Epithelial cell of esophagus (primary cell): Measurements from ENCODE around the gene SUFU.

Experiments used
- DNase-seq: peaks from one replicate; pipeline ENCODE4 v3.0.0; 2010; ENCODE audit warnings: low read depth
- H3K4me3 ChIP-seq: 2 replicates; pipeline ENCODE4 v1.5.1; 2011; ENCODE audit warnings: mild to moderate bottlenecking, low read length, control low read depth
- CTCF ChIP-seq: IDR thresholded peaks from 2 replicates; pipeline ENCODE4 v1.5.1; 2011; ENCODE audit warnings: low read depth, mild to moderate bottlenecking, low read length, control low read depth, inconsistent platforms; ENCODE audit not compliant: insufficient read depth; ENCODE audit errors: missing control alignments

The SUFU gene

DNA sequence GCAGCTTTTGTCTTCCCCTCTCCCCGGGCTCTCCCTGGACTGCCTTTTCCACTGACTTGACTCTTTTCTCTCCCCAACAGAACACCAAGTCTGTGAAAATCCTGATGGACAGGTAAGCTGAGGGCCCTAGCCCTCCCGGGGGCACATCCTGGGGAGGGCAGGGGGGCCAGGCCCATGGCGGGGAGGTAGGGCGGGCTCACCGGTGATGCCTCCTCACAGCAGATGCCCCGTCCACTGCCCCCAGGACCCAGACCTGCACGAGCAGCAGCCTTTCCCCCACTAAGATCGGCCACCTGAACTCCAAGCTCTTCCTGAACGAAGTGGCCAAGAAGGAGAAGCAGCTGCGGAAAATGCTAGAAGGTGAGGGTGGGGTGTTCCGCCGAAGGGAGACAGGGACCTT lies 152.3 kb downstream of the SUFU start:
- DNase-seq, result no peak
- no peak for TF ChIP-seq CTCF
- no peak overlapping the region for H3K4me3 ChIP-seq

GRCh38 chr10:102656791-102657371 lies 153.1 kb downstream of the SUFU start:
- H3K4me3 ChIP-seq, result no peak overlapping the region
- DNase-seq, result no peak
- TF ChIP-seq CTCF, result no peak

DNA sequence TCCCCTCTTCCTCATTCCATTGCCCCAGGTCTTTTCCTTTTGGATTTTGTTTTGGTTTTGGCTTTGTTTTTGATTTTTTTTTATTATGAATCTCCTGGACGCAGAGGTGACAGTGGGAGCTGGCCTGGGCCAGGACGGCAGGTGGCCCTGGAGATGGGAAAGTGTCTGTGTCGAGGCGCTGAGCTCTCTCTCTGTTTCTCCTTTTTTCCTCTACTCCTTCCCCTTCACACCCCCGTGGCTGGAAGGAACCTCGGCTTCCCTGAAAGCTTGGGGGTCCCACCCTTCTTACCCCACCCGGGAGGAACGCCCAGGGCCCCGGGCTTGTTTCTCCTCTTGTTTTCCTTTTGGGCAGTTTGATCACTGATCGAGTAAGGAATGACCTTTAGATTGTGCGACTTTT lies 153.7 kb downstream of the SUFU start:
- TF ChIP-seq CTCF, result no peak
- no peak overlapping the region for H3K4me3 ChIP-seq
- no peak for DNase-seq

- peak; percentile 33 for DNase-seq
- no peak for TF ChIP-seq CTCF
- no peak overlapping the region for H3K4me3 ChIP-seq
Observed at GRCh38 chr10:102657984-102658724, 154.4 kb downstream of the SUFU start.

- no peak for DNase-seq
- H3K4me3 ChIP-seq, result no peak overlapping the region
- no peak for TF ChIP-seq CTCF
Observed at GRCh38 chr10:102658802-102659201, 155.0 kb downstream of the SUFU start.

- no peak overlapping the region for H3K4me3 ChIP-seq
- DNase-seq, result no peak
- TF ChIP-seq CTCF, result no peak
Observed at GRCh38 chr10:102660888-102661657, 157.3 kb downstream of the SUFU start.
